KMS-11 (cell line): ENCODE results near the gene LTK.

Source experiments
- H2AFZ ChIP-seq: fragments of 200-600 bp; sonication (generic); 2 replicates; pipeline ENCODE4 v1.6.1; 2016; ENCODE audit warnings: antibody characterized with exemption, mixed run types, low read depth
- H3K27ac ChIP-seq: fragments of 200-600 bp; sonication (generic); 2 replicates; pipeline ENCODE4 v1.6.1; 2016; ENCODE audit warnings: mild to moderate bottlenecking, mixed run types
- H3K27me3 ChIP-seq: fragments of 200-600 bp; sonication (generic); 2 replicates; pipeline ENCODE4 v1.6.1; 2017; ENCODE audit warnings: mild to moderate bottlenecking, low read depth, mixed run types, moderate library complexity; ENCODE audit not compliant: insufficient read depth
- H3K36me3 ChIP-seq: fragments of 200-600 bp; sonication (generic); 2 replicates; pipeline ENCODE4 v1.6.1; 2017; ENCODE audit warnings: mild to moderate bottlenecking, mixed run types; ENCODE audit not compliant: insufficient read depth
- H3K4me1 ChIP-seq: fragments of 200-600 bp; sonication (generic); 2 replicates; pipeline ENCODE4 v1.6.1; 2016; ENCODE audit warnings: mild to moderate bottlenecking, low read depth, mixed run types; ENCODE audit not compliant: poor library complexity, severe bottlenecking
- H3K4me2 ChIP-seq: fragments of 200-600 bp; sonication (generic); 2 replicates; pipeline ENCODE4 v1.7.0; 2016; ENCODE audit warnings: mild to moderate bottlenecking, mixed run types
- H3K4me3 ChIP-seq: fragments of 200-600 bp; sonication (generic); IDR thresholded peaks from 2 replicates; pipeline ENCODE4 v1.6.1; 2017; ENCODE audit warnings: low read depth, low read length, mixed read lengths; ENCODE audit not compliant: insufficient read depth
- H3K79me2 ChIP-seq: fragments of 200-600 bp; sonication (generic); 2 replicates; pipeline ENCODE4 v1.6.1; 2016; ENCODE audit warnings: low read depth, mixed run types; ENCODE audit not compliant: insufficient read depth
- H3K9ac ChIP-seq: fragments of 200-600 bp; sonication (generic); 2 replicates; pipeline ENCODE4 v1.6.1; 2016; ENCODE audit warnings: mild to moderate bottlenecking, mixed run types
- H4K20me1 ChIP-seq: fragments of 200-600 bp; sonication (generic); 2 replicates; pipeline ENCODE4 v1.6.1; 2016; ENCODE audit warnings: mild to moderate bottlenecking, mixed run types; ENCODE audit not compliant: insufficient read depth
- TF ChIP-seq, protein P1 (sequence below): fragments of 200-600 bp; sonication (generic); conservative IDR thresholded peaks from 2 replicates; pipeline ENCODE4 v1.6.1; 2017; ENCODE audit warnings: low read depth, mild to moderate bottlenecking, antibody characterized with exemption, low read length, moderate library complexity, mixed read lengths

The LTK gene

DNA sequence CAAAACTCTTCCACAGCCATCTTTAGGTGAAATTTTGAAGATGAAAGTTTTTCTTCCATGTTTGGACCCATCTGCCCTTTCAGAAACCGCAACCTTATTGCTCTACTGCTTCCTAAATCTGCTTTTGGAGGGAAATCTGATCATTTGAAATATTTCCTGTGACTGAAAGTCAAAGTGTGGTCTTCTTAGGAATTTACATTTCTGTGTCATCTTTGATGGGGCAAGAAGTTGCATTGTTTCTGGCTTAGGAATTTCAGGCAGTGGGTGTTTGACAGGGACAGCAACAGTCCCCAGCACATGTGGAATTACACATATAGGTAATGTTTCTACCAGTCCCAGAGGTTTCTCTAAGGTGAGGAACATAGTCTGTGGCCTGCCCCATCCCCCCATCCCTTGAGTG is 40.1 kb upstream of the LTK start:
- H3K9ac ChIP-seq: no peak overlapping the region
- H3K27ac ChIP-seq: no peak overlapping the region
- H3K4me3 ChIP-seq: no peak overlapping the region
- H3K27me3 ChIP-seq: no peaks in the 10 kb centered on the region
- no peak overlapping the region for H2AFZ ChIP-seq
- H3K36me3 ChIP-seq: no peaks in the 10 kb centered on the region
- no peaks in the 10 kb centered on the region for H4K20me1 ChIP-seq
- H3K79me2 ChIP-seq: no peaks in the 10 kb centered on the region
- peaks cover 15% of the 10 kb centered on the region for H3K4me1 ChIP-seq
- no peak overlapping the region for H3K4me2 ChIP-seq
- TF ChIP-seq, protein P1, sequence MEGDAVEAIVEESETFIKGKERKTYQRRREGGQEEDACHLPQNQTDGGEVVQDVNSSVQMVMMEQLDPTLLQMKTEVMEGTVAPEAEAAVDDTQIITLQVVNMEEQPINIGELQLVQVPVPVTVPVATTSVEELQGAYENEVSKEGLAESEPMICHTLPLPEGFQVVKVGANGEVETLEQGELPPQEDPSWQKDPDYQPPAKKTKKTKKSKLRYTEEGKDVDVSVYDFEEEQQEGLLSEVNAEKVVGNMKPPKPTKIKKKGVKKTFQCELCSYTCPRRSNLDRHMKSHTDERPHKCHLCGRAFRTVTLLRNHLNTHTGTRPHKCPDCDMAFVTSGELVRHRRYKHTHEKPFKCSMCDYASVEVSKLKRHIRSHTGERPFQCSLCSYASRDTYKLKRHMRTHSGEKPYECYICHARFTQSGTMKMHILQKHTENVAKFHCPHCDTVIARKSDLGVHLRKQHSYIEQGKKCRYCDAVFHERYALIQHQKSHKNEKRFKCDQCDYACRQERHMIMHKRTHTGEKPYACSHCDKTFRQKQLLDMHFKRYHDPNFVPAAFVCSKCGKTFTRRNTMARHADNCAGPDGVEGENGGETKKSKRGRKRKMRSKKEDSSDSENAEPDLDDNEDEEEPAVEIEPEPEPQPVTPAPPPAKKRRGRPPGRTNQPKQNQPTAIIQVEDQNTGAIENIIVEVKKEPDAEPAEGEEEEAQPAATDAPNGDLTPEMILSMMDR: no peak

DNA sequence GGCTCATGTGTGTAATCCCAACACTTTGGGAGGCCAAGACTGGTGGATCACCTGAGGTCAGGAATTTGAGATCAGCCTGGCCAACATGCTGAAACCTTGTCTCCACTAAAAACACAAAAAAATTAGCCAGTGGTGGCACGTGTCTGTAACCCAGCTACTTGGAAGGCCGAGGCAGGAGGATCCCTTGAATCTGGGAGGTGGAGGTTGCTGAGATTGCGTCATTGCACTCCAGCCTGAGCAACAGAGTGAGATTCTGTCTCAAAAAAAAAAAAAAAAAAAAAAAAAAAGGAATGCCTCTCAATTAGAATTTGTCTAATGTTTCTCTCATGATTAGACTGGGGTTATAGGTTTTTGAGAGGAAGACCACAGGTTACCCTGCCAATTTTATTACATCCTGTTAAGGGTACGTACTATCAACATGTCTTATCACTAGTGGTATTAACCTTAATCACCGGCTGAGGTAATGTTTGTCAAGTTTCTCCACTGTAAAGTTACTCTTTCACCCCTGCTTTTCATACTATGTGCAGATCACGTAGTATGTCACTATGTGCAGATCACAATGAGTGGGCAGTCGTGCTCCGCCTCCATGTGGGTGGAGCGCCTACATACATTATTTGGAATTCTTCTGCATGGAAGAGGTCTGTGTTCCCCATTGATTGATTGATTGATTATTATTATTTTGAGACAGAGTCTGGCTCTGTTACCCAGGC is 36.6 kb upstream of the LTK start:
- Histone ChIP-seq H2AFZ (no peak overlapping the region), H3K36me3 (no peaks in the 10 kb centered on the region), H3K79me2 (no peaks in the 10 kb centered on the region), H3K27me3 (no peaks in the 10 kb centered on the region), H3K4me1 (no peaks in the 10 kb centered on the region), H3K27ac (no peak overlapping the region), H4K20me1 (no peaks in the 10 kb centered on the region), H3K4me2 (no peak overlapping the region), H3K4me3 (no peak overlapping the region), H3K9ac (no peak overlapping the region)
- TF ChIP-seq, protein P1: no peak

DNA sequence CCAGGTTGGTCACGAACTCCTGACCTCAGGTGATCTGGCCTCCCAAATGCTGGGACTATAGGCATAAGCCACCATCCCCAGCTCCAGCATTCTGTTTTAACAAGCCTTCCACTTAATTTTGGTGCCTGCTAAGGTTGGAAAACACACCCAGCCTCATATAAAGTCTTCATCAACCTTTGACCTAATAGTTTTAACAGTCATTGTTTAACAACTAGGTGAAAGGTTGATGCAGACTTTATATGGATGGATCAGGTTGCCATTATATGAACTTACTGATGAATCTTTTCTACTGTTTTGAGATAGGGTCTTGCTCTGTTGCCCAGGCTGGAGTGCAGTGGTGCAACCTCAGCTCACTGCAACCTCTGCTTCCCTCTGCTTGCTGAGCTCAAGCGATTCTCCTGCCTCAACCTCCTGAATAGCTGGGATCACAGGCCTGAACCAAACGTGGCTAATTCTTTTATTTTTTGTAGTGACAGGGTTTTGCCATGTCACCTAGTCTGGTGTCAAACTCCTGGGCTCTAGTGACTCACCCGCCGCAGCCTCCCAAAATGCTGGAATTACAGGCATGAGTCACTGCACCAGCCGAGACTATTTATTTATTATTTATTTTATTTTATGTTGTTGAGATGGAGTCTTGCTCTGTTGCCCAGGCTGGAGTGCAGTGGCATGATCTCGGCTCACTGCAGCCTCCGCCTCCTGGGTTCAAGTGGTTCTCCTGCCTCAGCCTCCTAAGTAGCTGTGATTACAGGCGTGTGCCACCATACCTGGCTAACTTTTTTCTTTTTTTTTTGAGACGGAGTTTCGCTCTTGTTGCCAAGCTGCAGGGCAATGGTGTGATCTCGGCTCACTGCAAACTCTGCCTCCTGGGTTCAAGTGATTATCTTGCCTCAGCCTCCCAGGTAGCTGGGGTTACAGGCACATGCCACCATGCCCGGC is 33.5 kb upstream of the LTK start:
- Histone ChIP-seq H3K27me3 (no peaks in the 10 kb centered on the region), H2AFZ (no peak overlapping the region)
- TF ChIP-seq, protein P1: no peak

DNA sequence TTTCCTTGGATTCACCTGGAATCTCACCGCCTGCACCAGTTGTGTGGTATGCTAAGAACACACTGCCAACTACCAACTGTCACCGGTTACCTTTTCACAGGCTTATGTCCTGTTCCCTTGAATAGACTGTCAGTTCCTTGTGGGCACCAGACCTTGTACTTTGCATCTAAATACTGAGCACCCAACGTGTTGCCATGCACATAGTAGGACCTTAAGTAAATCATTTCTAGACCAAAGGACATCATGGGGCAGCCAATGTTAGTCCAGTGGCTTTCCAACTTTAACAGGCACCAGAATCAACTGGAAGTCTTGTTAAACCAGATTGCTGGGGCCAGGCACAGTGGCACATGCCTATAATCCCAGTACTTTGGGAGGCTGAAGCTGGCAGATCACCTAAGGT is 31.6 kb upstream of the LTK start:
- Histone ChIP-seq H2AFZ (no peak overlapping the region), H4K20me1 (no peaks in the 10 kb centered on the region), H3K4me1 (peaks cover 2% of the 10 kb centered on the region), H3K27me3 (no peaks in the 10 kb centered on the region), H3K27ac (no peak overlapping the region), H3K36me3 (no peaks in the 10 kb centered on the region), H3K9ac (no peak overlapping the region), H3K79me2 (no peaks in the 10 kb centered on the region), H3K4me3 (no peak overlapping the region), H3K4me2 (no peak overlapping the region)
- TF ChIP-seq, protein P1: no peak

More for the DNA sequence above, 33.5 kb upstream of the LTK start:
- H3K9ac ChIP-seq: no peak overlapping the region
- no peak overlapping the region for H3K4me3 ChIP-seq
- H3K79me2 ChIP-seq: no peaks in the 10 kb centered on the region
- no peak overlapping the region for H3K27ac ChIP-seq
- H3K4me1 ChIP-seq: no peaks in the 10 kb centered on the region
- no peaks in the 10 kb centered on the region for H3K36me3 ChIP-seq
- no peaks in the 10 kb centered on the region for H4K20me1 ChIP-seq
- H3K4me2 ChIP-seq: no peak overlapping the region
